HG03060 (cell line): ENCODE data around the gene ZC2HC1B.

Experiments
- ATAC-seq: cut with Tn5 transposase; IDR thresholded peaks from one replicate; pipeline ENCODE4 v1.9.1; 2021; ENCODE audit warnings: low read depth, moderate number of reproducible peaks; ENCODE audit not compliant: unreplicated experiment

The ZC2HC1B gene

DNA sequence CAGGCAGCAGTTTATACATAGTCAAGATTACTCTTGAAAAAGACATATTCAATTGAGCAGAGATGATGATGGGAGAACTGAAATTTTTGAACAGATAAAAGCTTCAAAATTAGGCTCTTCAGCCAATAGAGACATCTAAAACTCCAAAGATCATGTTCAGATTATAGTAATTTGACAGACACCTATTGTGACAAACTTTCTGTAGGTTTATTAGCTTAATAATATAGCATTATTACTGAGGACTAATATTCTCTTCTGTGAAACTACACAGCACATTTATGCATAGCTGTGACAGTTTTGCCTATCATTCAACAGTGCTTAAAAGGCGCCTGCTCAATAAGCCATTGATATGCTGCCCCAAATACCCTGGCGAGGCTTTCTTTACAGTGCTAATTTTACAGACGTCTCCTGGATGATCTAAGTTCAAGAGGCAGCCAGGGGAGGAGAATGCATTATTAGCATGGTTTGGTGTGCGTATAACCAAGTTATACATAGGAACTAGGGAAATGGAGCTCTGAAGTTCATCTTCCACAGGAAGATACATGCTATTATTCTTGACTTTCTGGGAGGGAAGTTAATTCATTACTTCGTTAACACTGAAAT is 122.3 kb downstream of the ZC2HC1B start:
- no peak for ATAC-seq
